Heart right ventricle (tissue), 16 donors: ENCODE measurements around the gene THSD8. TPM values are rescaled to one million over a fixed set of nuclear protein-coding genes. Genes with fewer than 3 reads are reported as not detected.

ENCODE experiments used
- ATAC-seq, 8 donors: fragments of 200-7000 bp; cut with Tn5 transposase; one replicate each; pipeline ENCODE4 v1.9.1; 2020; ENCODE audit warnings: mild to moderate bottlenecking in 8 of 8, moderate library complexity in 8 of 8, moderate number of reproducible peaks in 1 of 8
- DNase-seq, 2 donors: peaks; one replicate each; pipeline ENCODE4 v3.0.0-alpha.2; 2020
- H3K27ac ChIP-seq, 10 donors: fragments of 200-600 bp; sonication (generic) in 2 of 10; one replicate each; pipeline versions ENCODE4 v1.5.0 to v1.8.0; 2020 to 2022; ENCODE audit warnings: mild to moderate bottlenecking in 3 of 10
- H3K27me3 ChIP-seq, 7 donors: fragments of 200-600 bp; one replicate each; pipeline ENCODE4 v1.8.0; 2021 to 2022; ENCODE audit warnings: mild to moderate bottlenecking in 2 of 7
- H3K36me3 ChIP-seq, 9 donors: fragments of 200-600 bp; sonication (generic) in 1 of 9; one replicate each; pipeline versions ENCODE4 v1.5.0 to v1.8.0; 2020 to 2022; ENCODE audit warnings: mild to moderate bottlenecking in 2 of 9
- H3K4me1 ChIP-seq, 9 donors: fragments of 200-600 bp; sonication (generic) in 1 of 9; one replicate each; pipeline versions ENCODE4 v1.5.0 to v1.8.0; 2020 to 2022; ENCODE audit warnings: mild to moderate bottlenecking in 4 of 9
- H3K4me3 ChIP-seq, 10 donors: fragments of 200-600 bp; sonication (generic) in 2 of 10; one replicate each; pipeline versions ENCODE4 v1.5.0 to v1.8.0; 2020 to 2022; ENCODE audit warnings: mild to moderate bottlenecking in 7 of 10, moderate library complexity in 2 of 10
- H3K9me3 ChIP-seq, 11 donors: fragments of 200-600 bp in 10 of 11; sonication (generic) in 2 of 11; one replicate each; pipeline versions ENCODE4 v1.5.0 to v1.8.0; 2013 to 2022; ENCODE audit warnings: mild to moderate bottlenecking in 2 of 11, control low read depth in 1 of 11, moderate library complexity in 1 of 11
- CTCF ChIP-seq, 9 donors: fragments of 200-600 bp; sonication (generic) in 2 of 9; IDR thresholded peaks; one replicate each; pipeline versions ENCODE4 v1.5.0 to v1.8.0; 2021 to 2022; ENCODE audit warnings: antibody characterized with exemption in 9 of 9, mild to moderate bottlenecking in 5 of 9, moderate library complexity in 1 of 9
- WGBS, 2 donors: extraction: QIAGEN DNeasy Blood & Tissue Kit; methylation state at CpG; one replicate each; pipeline ENCODE4 v1.1.7; 2013; ENCODE audit warnings: inconsistent platforms in 1 of 2; 5-methylcytosine and 5-hydroxymethylcytosine counted together
- intact Hi-C, 10 donors: fragments of 100-400 bp; cut with DNase I; formaldehyde crosslinking; loops; one replicate each; pipeline versions ENCODE4 v1.11.1 to v1.14.2; 2022
- polyA plus RNA-seq, 2 donors: library from polyadenylated mRNA; stranded (reverse); fragments of 200-250 nt; gene quantifications; one replicate each; pipeline ENCODE4 v1.2.3, GENCODE V29; 2013
- total RNA-seq, 10 donors: library from RNA; stranded (reverse); fragmentation: NEBNext Ultra II Directional in 3 of 10; extraction: Animal tissue kit (Norgen Biotek cat#: 25700) in 3 of 10; gene quantifications; one replicate each; pipeline versions ENCODE4 v1.2.1 to v1.2.4, GENCODE V29; 2021 to 2023
- donor health status: Arrhythmogenic right ventricular cardiomyopathy.
- donor health status: ischemic (EF 13 %, LVEDD 7.1; RV severe dilation, severe dysfunction).
- donor health status: healthy with polysubstance abuse.
- donor health status: DM: no; HTN: yes; CAD: no.
- donor health status: DM: no; HTN: no; CAD: no.
- donor health status: ischemic (EF 25% LVEDD 6.9; RV normal size, moderate dysfunction).
- donor health status: ischemic (EF 25% LVEDD 5.7; RV mildly dilated, moderate dysfunction).
- donor health status: healthy.
- donor health status: DM: yes; HTN: yes; CAD: no.
- donor health status: Ischemic cardiomyopathy.
- donor health status: ischemic (EF 35%, LVEDD 5.7; RV mildly dilated, moderate dysfunction).
- donor health status: nonischemic (EF 11% LVEDD 7.7; RV severe dilation, severe dysfunction).
- donor health status: DM: yes; HTN: yes; CAD: no.
- donor health status: PGD.
- donor health status: ischemic (EF 29% LVEDD 5.4; RV normal size, mild dysfunction).
- donor health status: nonischemic (EF 23%, LVEDD 6.1; RV moderate dilation, normal function).

THSD8 gene
- total and polyA plus RNA-seq, 12 donors: 0.72 to 4.8 (median 2.5) TPM

GRCh38 chr19:12792853-12793289, 9.0 kb upstream of the THSD8 start:
- H3K4me1 ChIP-seq: peaks cover 18 to 56% (median 45%) of the 10 kb centered on the region in 9 donors
- DNase-seq (no peak), ATAC-seq (no peak)
- H3K9me3 ChIP-seq: no peaks in the 10 kb centered on the region
- no peak for TF ChIP-seq CTCF (IDR thresholded peaks at IDR 0.05)
- H3K4me3 ChIP-seq: peak overlapping the region; percentile 64 to 100 (median 85)
- peaks cover 0 to 22% (median 0%) of the 10 kb centered on the region in 9 donors for H3K36me3 ChIP-seq
- H3K27ac ChIP-seq: peak overlapping the region; percentile 94 to 100 (median 99)
- H3K27me3 ChIP-seq: no peaks in the 10 kb centered on the region
- intact Hi-C loops: loop anchor here in 6 of 10 donors (1.0 to 10.0 kb wide), 6 partner anchors 14 to 362 kb away; partner anchors contain the start of genes IER2 (in 2 of the 6), STX10 (in 2 of the 6), GET3 (in 1 of the 6) and TNPO2 (in 1 of the 6)
- WGBS, 2 donors: 0 to 1% methylated on average over 22 of the region's 22 CpGs

GRCh38 chr19:12793290-12794195, 8.3 kb upstream of the THSD8 start:
- Histone ChIP-seq H3K36me3 (peaks cover 0 to 29% (median 0%) of the 10 kb centered on the region in 9 donors), H3K27ac (peak overlapping the region; percentile 94 to 100 (median 99)), H3K27me3 (no peaks in the 10 kb centered on the region), H3K4me1 (peaks cover 12 to 50% (median 38%) of the 10 kb centered on the region in 9 donors), H3K4me3 (peak overlapping the region; percentile 64 to 100 (median 85)), H3K9me3 (no peaks in the 10 kb centered on the region)
- peak; percentile 26 to 64 (median 54) for ATAC-seq
- TF ChIP-seq CTCF (IDR thresholded peaks at IDR 0.05): peak in 2 of 9 donors; percentile 13
- 1% methylated on average over 68 to 81 of the region's 81 CpGs for WGBS, 2 donors
- DNase-seq: peak; percentile 92 to 95
- intact Hi-C loops: loop anchor here in 6 of 10 donors (1.0 to 10.0 kb wide), 6 partner anchors 15 to 361 kb away; partner anchors contain the start of genes IER2 (in 2 of the 6), STX10 (in 2 of the 6), GET3 (in 1 of the 6) and TNPO2 (in 1 of the 6)

- Histone ChIP-seq H3K4me3 (peak overlapping the region in 9 of 10 donors; percentile 70 to 100 (median 88)), H3K36me3 (peaks cover 0 to 37% (median 7%) of the 10 kb centered on the region in 9 donors), H3K9me3 (no peaks in the 10 kb centered on the region), H3K27ac (peak overlapping the region; percentile 94 to 100 (median 99)), H3K4me1 (peaks cover 7 to 41% (median 30%) of the 10 kb centered on the region in 9 donors), H3K27me3 (no peaks in the 10 kb centered on the region)
- no peak for DNase-seq
- intact Hi-C loops: loop anchor here in 5 of 10 donors (2.0 to 10.0 kb wide), 5 partner anchors 16 to 360 kb away; partner anchors contain the start of genes IER2 (in 2 of the 5), STX10 (in 2 of the 5) and TNPO2 (in 1 of the 5)
- no peak for ATAC-seq
- TF ChIP-seq CTCF (IDR thresholded peaks at IDR 0.05): no peak
- WGBS, 2 donors: 78 to 80% methylated on average over 7 of the region's 7 CpGs
Observed at GRCh38 chr19:12794196-12794941, 7.5 kb upstream of the THSD8 start.
